ENCODE results near the gene RABGEF1.
"Not testable (repeated sequence)": the region's sequence is repeated elsewhere in the genome, so short reads cannot be mapped to it uniquely, and the experiment has no call there.

RABGEF1 gene

GRCh38 chr7:66779669-66780409 lies 39.3 kb downstream of the RABGEF1 start:
- no peak for TF ChIP-seq EZH2phosphoT487 (IDR thresholded peaks at IDR 0.05; ENCODE audit: borderline replicate concordance)
- TF ChIP-seq CTCF (conservative IDR thresholded peaks at IDR 0.05; ENCODE audit: low read length), result no peak
- no peaks in the 10 kb centered on the region for H3K9me3 ChIP-seq (ENCODE audit: insufficient read depth, low read depth, low read length)
- H3K9ac ChIP-seq (ENCODE audit: low read depth, low read length, poor library complexity, severe bottlenecking), result no peak overlapping the region
- H3K4me1 ChIP-seq (ENCODE audit: insufficient read depth, low read length, poor library complexity, severe bottlenecking), result no peaks in the 10 kb centered on the region
- H3K9me2 ChIP-seq (replicated peaks; ENCODE audit: low read depth, low read length), result no peaks in the 10 kb centered on the region
- no peak overlapping the region for H3K4me2 ChIP-seq (ENCODE audit: low read depth, low read length, poor library complexity, severe bottlenecking)
- peaks cover 80% of the 10 kb centered on the region; the same call in 1 of the 2 replicates for H3K36me3 ChIP-seq (ENCODE audit: insufficient read depth, low read length)
- H3K27me3 ChIP-seq (ENCODE audit: insufficient read depth, low read length, poor library complexity, severe bottlenecking), result no peaks in the 10 kb centered on the region
- no peak overlapping the region for H2AFZ ChIP-seq (ENCODE audit: low read length)
- no peaks in the 10 kb centered on the region for H4K20me1 ChIP-seq (ENCODE audit: insufficient read depth, low read length, poor library complexity, severe bottlenecking)
- peaks cover 2% of the 10 kb centered on the region; the same call in 1 of the 2 replicates for H3K79me2 ChIP-seq (ENCODE audit: insufficient read depth, low read length)
- no peaks in the 10 kb centered on the region for H3F3A ChIP-seq (ENCODE audit: low read depth)
- H3K4me3 ChIP-seq (ENCODE audit: low read length, poor library complexity, severe bottlenecking), result no peak overlapping the region

- H3K4me3 ChIP-seq (ENCODE audit: low read length, poor library complexity, severe bottlenecking), result no peak overlapping the region
- no peaks in the 10 kb centered on the region for H3K9me2 ChIP-seq (replicated peaks; ENCODE audit: low read depth, low read length)
- H3K9me3 ChIP-seq (ENCODE audit: insufficient read depth, low read depth, low read length), result no peaks in the 10 kb centered on the region
- H3K4me2 ChIP-seq (ENCODE audit: low read depth, low read length, poor library complexity, severe bottlenecking), result no peak overlapping the region
- no peaks in the 10 kb centered on the region for H3K27me3 ChIP-seq (ENCODE audit: insufficient read depth, low read length, poor library complexity, severe bottlenecking)
- no peaks in the 10 kb centered on the region for H3K4me1 ChIP-seq (ENCODE audit: insufficient read depth, low read length, poor library complexity, severe bottlenecking)
- H3F3A ChIP-seq (ENCODE audit: low read depth), result no peaks in the 10 kb centered on the region
- no peak overlapping the region for H3K9ac ChIP-seq (ENCODE audit: low read depth, low read length, poor library complexity, severe bottlenecking)
- peaks cover 2% of the 10 kb centered on the region; the same call in 1 of the 2 replicates for H3K79me2 ChIP-seq (ENCODE audit: insufficient read depth, low read length)
- H4K20me1 ChIP-seq (ENCODE audit: insufficient read depth, low read length, poor library complexity, severe bottlenecking), result no peaks in the 10 kb centered on the region
- TF ChIP-seq EZH2phosphoT487 (IDR thresholded peaks at IDR 0.05; ENCODE audit: borderline replicate concordance), result no peak
- TF ChIP-seq CTCF (conservative IDR thresholded peaks at IDR 0.05; ENCODE audit: low read length), result no peak
- H2AFZ ChIP-seq (ENCODE audit: low read length), result no peak overlapping the region
- peaks cover 77% of the 10 kb centered on the region; the same call in 1 of the 2 replicates for H3K36me3 ChIP-seq (ENCODE audit: insufficient read depth, low read length)
These were observed 41.0 kb downstream of the RABGEF1 start for GRCh38 chr7:66781408-66782090.

GRCh38 chr7:66782875-66783274 lies 42.3 kb downstream of the RABGEF1 start:
- not testable (repeated sequence) for H4K20me1 ChIP-seq (ENCODE audit: insufficient read depth, low read length, poor library complexity, severe bottlenecking); H3K4me2 ChIP-seq (ENCODE audit: low read depth, low read length, poor library complexity, severe bottlenecking); H3K4me1 ChIP-seq (ENCODE audit: insufficient read depth, low read length, poor library complexity, severe bottlenecking); H3F3A ChIP-seq (ENCODE audit: low read depth); H3K79me2 ChIP-seq (ENCODE audit: insufficient read depth, low read length); H3K4me3 ChIP-seq (ENCODE audit: low read length, poor library complexity, severe bottlenecking); H3K27me3 ChIP-seq (ENCODE audit: insufficient read depth, low read length, poor library complexity, severe bottlenecking); H2AFZ ChIP-seq (ENCODE audit: low read length); H3K9me3 ChIP-seq (ENCODE audit: insufficient read depth, low read depth, low read length); H3K9ac ChIP-seq (ENCODE audit: low read depth, low read length, poor library complexity, severe bottlenecking); H3K9me2 ChIP-seq (replicated peaks; ENCODE audit: low read depth, low read length)
- H3K36me3 ChIP-seq (ENCODE audit: insufficient read depth, low read length), result peaks cover 80% of the 10 kb centered on the region; the same call in 1 of the 2 replicates

- H3K9ac ChIP-seq (ENCODE audit: low read depth, low read length, poor library complexity, severe bottlenecking); H4K20me1 ChIP-seq (ENCODE audit: insufficient read depth, low read length, poor library complexity, severe bottlenecking); H3K4me2 ChIP-seq (ENCODE audit: low read depth, low read length, poor library complexity, severe bottlenecking); H3K9me3 ChIP-seq (ENCODE audit: insufficient read depth, low read depth, low read length); H3K4me3 ChIP-seq (ENCODE audit: low read length, poor library complexity, severe bottlenecking); H3F3A ChIP-seq (ENCODE audit: low read depth); H3K27me3 ChIP-seq (ENCODE audit: insufficient read depth, low read length, poor library complexity, severe bottlenecking); H2AFZ ChIP-seq (ENCODE audit: low read length); H3K9me2 ChIP-seq (replicated peaks; ENCODE audit: low read depth, low read length); H3K4me1 ChIP-seq (ENCODE audit: insufficient read depth, low read length, poor library complexity, severe bottlenecking); H3K79me2 ChIP-seq (ENCODE audit: insufficient read depth, low read length): not testable (repeated sequence)
- peaks cover 77% of the 10 kb centered on the region; the same call in 1 of the 2 replicates for H3K36me3 ChIP-seq (ENCODE audit: insufficient read depth, low read length)
These were observed 43.5 kb downstream of the RABGEF1 start for GRCh38 chr7:66783887-66784595.

Data from Loucy (cell line).